ENCODE data around the gene SNX9.

The SNX9 gene

GRCh38 chr6:157800420-157801237 lies 22.4 kb upstream of the SNX9 start:
- DNase-seq (ENCODE audit: low read depth, low spot score), result peak; percentile 13

GRCh38 chr6:157804448-157805327 lies 18.4 kb upstream of the SNX9 start:
- DNase-seq (ENCODE audit: low read depth, low spot score), result no peak

DNA sequence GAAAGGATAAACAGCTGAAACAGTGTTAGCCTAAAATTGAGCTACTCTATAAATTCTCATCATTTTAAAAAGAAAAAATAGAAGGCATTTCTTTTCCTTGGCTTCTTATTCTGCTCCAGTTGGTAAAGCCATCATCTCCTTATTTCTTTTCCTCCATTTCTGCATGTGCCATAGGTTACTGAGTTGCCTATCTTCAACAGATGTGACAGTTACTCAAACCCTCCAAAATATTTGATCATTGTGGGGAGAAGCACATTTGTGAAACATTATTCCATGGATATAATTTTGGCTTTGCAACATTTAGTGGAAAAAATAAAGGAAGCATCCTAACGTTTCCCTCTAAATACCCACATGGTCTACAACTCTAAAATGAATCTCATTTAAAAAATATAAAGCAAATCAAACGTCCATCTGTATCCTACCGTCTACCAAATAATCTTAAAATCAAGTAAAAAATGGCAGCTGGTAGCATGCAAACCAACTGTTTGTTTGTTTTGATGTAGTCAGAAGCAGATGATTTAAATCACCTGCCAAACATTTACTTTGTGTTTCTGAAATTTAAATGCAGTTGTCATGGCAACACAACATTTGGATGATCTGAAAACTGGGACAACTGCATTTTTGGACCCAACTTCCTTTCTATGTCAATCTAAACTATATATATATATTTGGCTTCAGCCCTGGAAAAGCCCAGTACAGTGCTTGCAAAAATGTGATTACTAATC lies 16.8 kb upstream of the SNX9 start:
- DNase-seq (ENCODE audit: low read depth, low spot score), result no peak

DNA sequence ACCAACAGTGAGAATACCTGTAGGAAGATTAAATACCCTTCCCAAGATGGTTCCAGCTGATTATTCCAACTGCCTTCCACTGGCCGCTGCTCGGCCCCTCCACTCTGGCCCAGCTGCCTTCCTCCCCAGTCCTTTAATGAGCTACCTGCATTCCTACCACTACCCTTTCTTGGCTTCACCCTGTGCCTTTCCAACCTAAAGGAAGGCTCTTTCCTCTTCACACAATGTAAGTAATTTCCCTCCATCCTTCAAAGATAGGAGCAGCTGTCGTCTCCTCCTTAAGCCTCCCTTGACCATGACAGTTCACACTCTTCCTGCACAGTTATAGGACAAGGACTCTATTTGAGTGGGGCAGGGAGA lies 16.2 kb upstream of the SNX9 start:
- no peak for DNase-seq (ENCODE audit: low read depth, low spot score)

GRCh38 chr6:157808405-157808950 lies 14.6 kb upstream of the SNX9 start:
- no peak for DNase-seq (ENCODE audit: low read depth, low spot score)

DNA sequence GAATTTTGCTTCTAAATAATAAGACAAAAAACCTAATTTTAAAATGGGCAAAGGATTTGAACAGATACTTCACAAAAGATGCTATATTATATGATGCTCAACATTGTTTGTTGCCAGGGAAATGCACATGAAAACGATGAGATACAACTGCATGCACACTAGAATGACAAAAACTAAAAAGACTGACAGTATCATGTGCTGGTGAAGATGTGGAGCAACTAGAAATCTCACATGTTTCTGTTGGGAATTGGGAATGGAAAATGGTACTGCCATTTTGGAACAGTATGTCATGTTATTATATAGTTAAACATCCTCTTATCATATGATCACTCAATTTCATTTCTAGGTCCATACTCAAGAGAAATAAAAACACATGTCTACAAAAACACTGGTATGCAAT lies 13.4 kb upstream of the SNX9 start:
- no peak for DNase-seq (ENCODE audit: low read depth, low spot score)

DNA sequence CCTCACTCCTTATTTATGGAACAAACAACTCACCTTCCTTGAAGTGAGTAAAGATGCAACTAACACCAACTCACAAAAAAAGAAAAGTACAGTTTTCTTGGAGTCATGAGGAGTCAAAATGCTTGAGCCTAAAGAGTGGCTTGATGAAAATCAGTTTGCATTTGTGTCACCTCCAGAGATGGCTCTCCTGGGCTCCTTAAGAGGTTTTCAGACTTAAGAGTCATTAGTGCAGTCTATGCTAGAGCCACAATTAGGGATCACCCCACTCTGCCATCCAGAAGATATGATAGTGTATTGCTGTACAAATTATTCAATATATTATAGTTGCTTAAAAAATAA lies 11.9 kb upstream of the SNX9 start:
- no peak for DNase-seq (ENCODE audit: low read depth, low spot score)

DNA sequence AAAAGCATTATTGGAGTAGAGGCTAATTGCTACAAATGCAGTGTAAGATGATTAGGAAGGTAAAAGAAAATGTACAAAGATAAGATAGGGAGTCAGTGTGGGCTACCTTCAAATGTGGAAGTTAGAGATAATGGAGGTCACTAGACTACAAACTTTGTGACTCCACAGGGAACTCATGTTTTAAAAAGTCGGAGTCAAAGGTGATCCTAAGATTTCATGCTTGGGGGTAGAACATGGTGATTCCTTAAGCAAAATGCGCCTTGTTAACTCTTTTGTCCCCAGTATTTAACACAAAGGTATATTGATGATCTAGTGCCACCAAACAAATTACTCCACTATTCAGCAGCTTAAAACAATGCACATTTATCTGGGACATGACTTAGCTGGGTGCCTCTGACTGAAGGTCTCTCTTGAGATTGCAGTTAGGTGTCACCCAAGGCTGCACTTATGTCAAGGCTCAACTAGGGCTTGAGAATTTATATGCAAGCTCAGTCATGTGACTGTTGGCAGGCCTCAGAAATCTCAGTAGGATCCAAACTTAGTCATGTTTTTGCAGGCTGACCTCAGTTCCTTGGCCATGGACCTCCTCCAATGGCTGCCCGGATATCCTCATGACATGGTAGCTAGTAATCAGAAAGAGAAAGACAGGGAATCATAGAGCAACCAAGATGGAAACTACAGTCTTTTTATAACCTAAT lies 11.4 kb upstream of the SNX9 start:
- no peak for DNase-seq (ENCODE audit: low read depth, low spot score)

DNA sequence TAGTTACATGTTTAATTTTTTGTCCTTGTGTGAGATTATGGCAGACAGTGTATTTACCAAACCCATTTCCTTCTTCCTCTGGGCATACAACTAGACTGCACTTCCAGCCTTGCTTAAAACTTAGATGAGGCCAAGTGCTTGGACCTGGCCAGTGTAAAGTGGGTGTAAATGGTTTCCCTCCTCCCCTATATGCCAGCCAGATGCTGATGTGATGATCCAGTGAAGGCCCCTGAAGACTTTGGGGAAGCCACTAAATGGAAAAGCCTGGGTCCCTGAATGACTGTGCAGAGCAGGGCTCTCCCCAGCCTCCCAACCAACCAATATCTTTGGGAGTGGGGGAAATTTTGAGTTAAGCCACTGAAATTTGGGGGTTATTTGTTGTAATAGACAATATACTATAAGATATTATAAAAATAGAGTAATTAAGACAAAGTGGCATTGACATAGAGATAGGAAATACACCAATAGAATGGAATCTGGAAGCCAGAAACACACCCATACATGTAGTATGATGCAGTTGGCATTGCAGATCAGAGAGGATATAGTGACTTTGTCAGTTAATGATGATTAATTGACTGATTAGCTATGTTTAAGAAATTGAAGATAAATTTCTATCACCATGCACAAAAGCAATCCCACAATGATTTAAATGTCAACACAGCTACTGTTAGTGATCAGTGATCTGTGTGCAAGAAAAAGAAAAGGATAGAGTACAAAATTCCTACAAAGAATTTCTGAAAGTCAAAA lies 10.4 kb upstream of the SNX9 start:
- DNase-seq (ENCODE audit: low read depth, low spot score), result no peak

- DNase-seq (ENCODE audit: low read depth, low spot score), result no peak
Measured at GRCh38 chr6:157813191-157813590, 9.9 kb upstream of the SNX9 start.

- no peak for DNase-seq (ENCODE audit: low read depth, low spot score)
Measured at GRCh38 chr6:157813750-157814455, 9.1 kb upstream of the SNX9 start.

- DNase-seq (ENCODE audit: low read depth, low spot score), result no peak
Measured at GRCh38 chr6:157814883-157815282, 8.2 kb upstream of the SNX9 start.

- DNase-seq (ENCODE audit: low read depth, low spot score), result no peak
Measured at GRCh38 chr6:157821342-157822033, 1.6 kb upstream of the SNX9 start.

DNA sequence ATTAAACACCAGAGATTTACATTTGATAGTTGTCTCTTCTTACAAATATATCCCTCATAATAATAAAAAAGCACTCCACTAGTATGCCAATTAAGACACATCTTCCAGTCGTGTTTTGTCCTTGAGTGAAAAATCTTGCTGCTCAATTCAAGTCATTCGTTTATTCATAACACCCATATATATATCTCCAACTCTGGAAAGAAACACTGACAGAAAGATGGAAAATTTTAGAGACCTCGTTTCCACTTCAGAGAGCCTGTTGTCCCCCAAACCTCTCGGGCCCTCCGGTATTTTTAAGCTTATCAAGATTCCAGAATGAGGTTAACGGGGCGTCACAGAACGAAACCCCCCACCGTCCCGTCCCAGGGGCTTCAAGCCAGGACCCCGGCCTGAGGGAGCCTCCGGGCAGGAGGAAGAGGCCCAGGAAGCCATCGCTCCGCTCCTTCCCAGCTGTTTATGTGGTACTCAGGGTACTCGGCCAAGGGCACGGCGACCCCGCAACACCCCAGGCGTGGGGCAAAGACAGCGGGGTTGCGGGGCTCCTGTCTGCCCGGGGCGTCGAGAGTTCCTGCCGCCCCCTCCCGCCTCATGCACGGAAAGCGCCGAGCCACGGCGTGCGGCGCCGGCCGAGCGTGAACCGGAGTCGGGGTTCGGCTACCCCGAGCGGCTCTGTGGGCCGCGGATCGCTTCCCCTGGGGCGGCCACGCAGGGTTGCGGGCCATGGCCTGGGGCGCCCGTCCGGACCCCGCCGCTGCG lies 623 bp upstream of the SNX9 start:
- DNase-seq (ENCODE audit: low read depth, low spot score), result no peak

- peak; percentile 73 for DNase-seq (ENCODE audit: low read depth, low spot score)
Measured at GRCh38 chr6:157823528-157824370, 703 bp downstream of the SNX9 start.

DNA sequence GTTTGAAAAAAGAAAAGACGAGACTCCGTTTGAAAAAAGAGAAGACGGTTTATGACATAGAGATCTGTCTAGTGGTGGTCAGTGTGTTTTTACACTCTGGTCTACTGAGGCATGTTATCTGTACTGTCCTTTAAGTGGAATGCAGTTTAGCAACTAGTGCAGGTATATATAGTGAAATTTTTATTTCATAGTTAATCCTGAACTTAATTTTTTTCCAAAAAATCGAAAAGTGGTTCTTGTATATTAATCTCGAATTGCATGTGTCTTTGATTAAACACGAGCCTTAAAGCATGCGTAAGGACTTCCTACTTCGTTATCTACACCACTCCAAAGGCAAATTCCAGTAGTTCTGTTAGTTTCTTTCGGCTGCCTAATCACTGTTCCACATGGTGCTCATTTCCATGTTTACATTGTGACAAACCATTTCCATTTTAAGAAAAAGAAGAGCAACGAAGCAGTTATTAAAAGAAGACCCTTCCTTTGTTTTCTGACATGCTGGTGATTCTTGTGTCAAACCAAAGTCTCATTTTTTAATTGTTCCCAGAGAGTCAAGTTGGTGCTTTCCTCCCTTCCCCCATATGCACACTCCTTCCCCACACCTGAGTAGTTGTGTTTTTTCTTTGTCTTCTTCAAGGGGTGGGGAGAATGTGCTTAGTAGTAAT lies 2.3 kb downstream of the SNX9 start:
- DNase-seq (ENCODE audit: low read depth, low spot score), result no peak

DNA sequence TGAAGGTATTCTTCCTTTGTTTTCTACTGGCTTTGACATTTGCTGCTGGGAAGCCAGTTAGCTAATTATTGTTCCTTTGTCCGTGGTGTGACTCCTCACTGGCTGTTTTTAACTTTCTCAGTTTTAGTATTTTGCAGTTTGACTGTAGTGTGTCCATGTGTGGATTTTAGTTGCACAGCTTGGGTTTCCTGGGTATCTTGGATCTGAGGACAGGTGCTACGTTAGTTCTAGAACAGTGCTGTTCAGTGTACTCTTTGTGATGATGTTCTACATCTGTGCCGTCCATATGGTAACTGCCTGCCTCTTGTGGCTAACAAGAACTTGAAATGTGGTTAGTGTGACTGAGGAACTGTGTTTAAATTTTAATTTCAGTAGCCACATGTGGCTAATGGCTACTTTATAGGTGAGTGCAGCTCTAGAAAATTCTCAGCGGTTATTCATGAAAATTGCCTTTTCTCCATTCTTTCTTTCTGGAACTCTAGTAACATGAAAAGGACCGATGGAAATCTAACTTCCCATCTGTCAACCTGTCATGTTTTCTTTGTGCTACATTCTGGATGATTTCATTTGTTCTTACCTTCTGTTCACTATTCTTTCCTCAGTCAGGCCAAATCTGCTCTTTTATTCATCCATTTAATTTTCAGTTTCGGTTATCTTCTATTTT lies 7.4 kb downstream of the SNX9 start:
- no peak for DNase-seq (ENCODE audit: low read depth, low spot score)

All from activated CD4-positive, CD25-positive, alpha-beta regulatory T cell treated with anti-CD3 and anti-CD28 coated beads, Interleukin-2, amount 50 U/mL, for 16 hours (primary cell).